K562 (cell line): ENCODE measurements around the gene HCRT. TPM values are rescaled to one million over a fixed set of nuclear protein-coding genes. Genes with fewer than 3 reads are reported as not detected.

Source experiments
- ATAC-seq: fragments of 200-7000 bp; cut with Tn5 transposase; 3 replicates; pipeline ENCODE4 v1.9.1; 2020; ENCODE audit warnings: moderate library complexity
- BruUV-seq: library from RNA; stranded (reverse); fragments of 400-500 nt; replicated peaks from 2 replicates; lab custom pipeline; 2021; lab: Mats Ljungman, UMichigan
- CTCF ChIA-PET: fragments of 300-600 bp; formaldehyde crosslinking; extraction: SDS; loops from one replicate; lab custom pipeline; 2021; ENCODE audit warnings: low intra/inter-chr PET ratio; lab: Yijun Ruan, JAX
- POLR2A ChIA-PET: fragments of 300-600, 350-650 bp; sonication (Branson Sonifier 250); formaldehyde crosslinking; extraction: SDS; loops from one replicate; lab custom pipeline; 2021; ENCODE audit warnings: antibody characterized with exemption, inconsistent platforms; lab: Yijun Ruan, JAX
- DNase-seq, 4 experiments: peaks; one replicate each; pipeline versions ENCODE4 v3.0.0 to v3.0.0-alpha.2; 2011 to 2018; ENCODE audit warnings: low spot score in 3 of 4, mixed read lengths in 3 of 4; ENCODE audit errors: extremely low read depth in 1 of 4
- FAIRE-seq: peaks from 2 replicates; lab custom pipeline; 2011; peaks lifted over from hg19 to GRCh38; lab: Jason Lieb, UNC
- H2AFZ ChIP-seq: 2 replicates; pipeline ENCODE4 v1.6.0; 2011; ENCODE audit warnings: low read depth, low read length, control low read depth, inconsistent platforms
- H3K27ac ChIP-seq: fragments of 200-600 bp; 3 replicates; pipeline ENCODE4 v1.8.0; 2011; ENCODE audit warnings: low read depth, mild to moderate bottlenecking, control low read depth, inconsistent platforms, low read length, moderate library complexity, mixed read lengths; ENCODE audit errors: extremely low read depth
- H3K27me3 ChIP-seq, 2 experiments: fragments of 300-600 bp in 1 of 2; 2 replicates in 1 of 2; 3 replicates in 1 of 2; pipeline versions ENCODE4 v1.6.0 to v1.8.0; 2011; ENCODE audit warnings: inconsistent platforms in 2 of 2, low read length in 2 of 2, mild to moderate bottlenecking in 1 of 2, mixed read lengths in 1 of 2, moderate library complexity in 1 of 2; ENCODE audit not compliant: control insufficient read depth in 2 of 2, insufficient read depth in 2 of 2
- H3K36me3 ChIP-seq: fragments of 300-600 bp; 3 replicates; pipeline ENCODE4 v1.8.0; 2011; ENCODE audit warnings: mild to moderate bottlenecking, low read length, inconsistent platforms; ENCODE audit not compliant: control insufficient read depth, insufficient read depth
- H3K4me1 ChIP-seq, 2 experiments: fragments of 200-600 bp in 1 of 2; replicated peaks in 1 of 2; 2 replicates in 1 of 2; 3 replicates in 1 of 2; pipeline versions ENCODE4 v1.5.1 to v1.8.0; 2011; ENCODE audit warnings: inconsistent platforms in 2 of 2, low read length in 2 of 2, mild to moderate bottlenecking in 1 of 2, mixed read lengths in 1 of 2, moderate library complexity in 1 of 2; ENCODE audit not compliant: control insufficient read depth in 2 of 2, insufficient read depth in 2 of 2
- H3K4me2 ChIP-seq: 2 replicates; pipeline ENCODE4 v1.6.1; 2011; ENCODE audit warnings: low read length, control low read depth, inconsistent platforms, mixed read lengths; ENCODE audit not compliant: insufficient read depth
- H3K4me3 ChIP-seq: fragments of 200-600 bp; sonication (generic), shearing (Covaris generic); 2 replicates; pipeline ENCODE4 v1.5.1; 2016; ENCODE audit warnings: control low read depth, inconsistent platforms
- H3K79me2 ChIP-seq: fragments of 200-600 bp; 3 replicates; pipeline ENCODE4 v1.8.0; 2011; ENCODE audit warnings: low read length, inconsistent platforms; ENCODE audit not compliant: control insufficient read depth, insufficient read depth
- H3K9ac ChIP-seq, 2 experiments: 2 replicates each; pipeline versions ENCODE4 v1.6.0 to v1.6.1; 2011; ENCODE audit warnings: low read depth in 2 of 2, low read length in 2 of 2, control low read depth in 1 of 2, inconsistent platforms in 1 of 2, mild to moderate bottlenecking in 1 of 2, mixed read lengths in 1 of 2; ENCODE audit not compliant: insufficient read depth in 1 of 2
- H3K9me1 ChIP-seq: one replicate; pipeline ENCODE4 v1.6.0; 2011; ENCODE audit warnings: inconsistent platforms, mild to moderate bottlenecking, low read length, moderate library complexity; ENCODE audit not compliant: control insufficient read depth, insufficient read depth
- H3K9me3 ChIP-seq: replicated peaks from 2 replicates; pipeline ENCODE4 v1.5.1; 2011; ENCODE audit warnings: low read depth, low read length, inconsistent platforms; ENCODE audit not compliant: control insufficient read depth, insufficient read depth
- H4K20me1 ChIP-seq: replicated peaks from 2 replicates; pipeline ENCODE4 v1.6.1; 2011; ENCODE audit warnings: low read length, inconsistent platforms, mixed read lengths; ENCODE audit not compliant: control insufficient read depth, insufficient read depth
- CHCHD3 ChIP-seq: fragments of 250-450 bp; sonication (Bioruptor Pico); IDR thresholded peaks from 2 replicates; pipeline ENCODE4 v2.1.2; 2022; ENCODE audit warnings: mild to moderate bottlenecking
- CREB1 ChIP-seq, 2 experiments: sonication (generic) in 1 of 2; formaldehyde crosslinking in 1 of 2; IDR thresholded peaks; 2 replicates each; pipeline versions ENCODE4 v1.6.1 to v1.8.0; 2012 to 2022; ENCODE audit warnings: inconsistent platforms in 1 of 2, mild to moderate bottlenecking in 1 of 2, missing genetic modification reagents in 1 of 2, moderate library complexity in 1 of 2
- CSDE1 ChIP-seq, 2 experiments: fragments of 450-650 bp; IDR thresholded peaks; 2 replicates each; pipeline ENCODE4 v1.6.1; 2016; ENCODE audit warnings: mild to moderate bottlenecking in 1 of 2
- HEY1 ChIP-seq: fragments of 250-450 bp; sonication (Bioruptor Pico); IDR thresholded peaks from 2 replicates; pipeline ENCODE4 v1.5.0; 2020; ENCODE audit warnings: mild to moderate bottlenecking, moderate library complexity, borderline replicate concordance
- HMG20B ChIP-seq: fragments of 250-450 bp; sonication (Bioruptor Pico); IDR thresholded peaks from 2 replicates; pipeline ENCODE4 v1.5.0; 2021; ENCODE audit warnings: mild to moderate bottlenecking
- KDM4B ChIP-seq, 2 experiments: fragments of 450-650 bp in 1 of 2; sonication (generic) in 1 of 2; IDR thresholded peaks; 2 replicates each; pipeline ENCODE4 v1.6.1; 2016 to 2017; ENCODE audit warnings: borderline replicate concordance in 2 of 2, antibody characterized with exemption in 1 of 2, low read depth in 1 of 2, mild to moderate bottlenecking in 1 of 2
- KDM5B ChIP-seq: fragments of 200-600 bp; sonication (generic); IDR thresholded peaks from 2 replicates; pipeline ENCODE4 v1.6.1; 2012; ENCODE audit warnings: low read depth, mild to moderate bottlenecking, moderate library complexity, low read length, control low read depth, inconsistent platforms; ENCODE audit not compliant: insufficient replicate concordance
- MAFG ChIP-seq: fragments of 450-650 bp; conservative IDR thresholded peaks from 2 replicates; pipeline ENCODE4 v1.6.1; 2016; ENCODE audit warnings: missing genetic modification characterization, missing compliant biosample characterization
- MCM2 ChIP-seq: fragments of 450-650 bp; IDR thresholded peaks from 2 replicates; pipeline ENCODE4 v1.6.1; 2017; ENCODE audit warnings: low read depth, mild to moderate bottlenecking
- NBN ChIP-seq: fragments of 450-650 bp; IDR thresholded peaks from 2 replicates; pipeline ENCODE4 v1.6.1; 2016; ENCODE audit warnings: low read depth, mild to moderate bottlenecking
- NCOA4 ChIP-seq: fragments of 450-650 bp; IDR thresholded peaks from 2 replicates; pipeline ENCODE4 v1.6.1; 2018; ENCODE audit warnings: mild to moderate bottlenecking; ENCODE audit not compliant: partially characterized antibody
- SIX5 ChIP-seq, 2 experiments: IDR thresholded peaks; 2 replicates each; pipeline ENCODE4 v1.6.1; 2011; ENCODE audit warnings: low read length in 2 of 2, borderline replicate concordance in 1 of 2, low read depth in 1 of 2, mild to moderate bottlenecking in 1 of 2, moderate library complexity in 1 of 2; ENCODE audit not compliant: insufficient read depth in 1 of 2
- SMARCC2 ChIP-seq: fragments of 450-650 bp; IDR thresholded peaks from 2 replicates; pipeline ENCODE4 v1.6.1; 2017; ENCODE audit warnings: antibody characterized with exemption, moderate library complexity, mild to moderate bottlenecking, low read depth
- TEAD4 ChIP-seq, 2 experiments: sonication (generic) in 1 of 2; formaldehyde crosslinking in 1 of 2; IDR thresholded peaks; 2 replicates each; pipeline versions ENCODE4 v1.6.1 to v1.8.0; 2012 to 2022; ENCODE audit warnings: borderline replicate concordance in 1 of 2, inconsistent platforms in 1 of 2, low read length in 1 of 2, mild to moderate bottlenecking in 1 of 2, missing genetic modification reagents in 1 of 2
- WHSC1 ChIP-seq: IDR thresholded peaks from one replicate; pipeline ENCODE4 v1.6.1; 2012; ENCODE audit warnings: low read length, control low read depth, inconsistent platforms
- ZFP30 ChIP-seq: fragments of 250-450 bp; sonication (Bioruptor Pico); IDR thresholded peaks from 2 replicates; pipeline ENCODE4 v1.8.0; 2022; ENCODE audit warnings: moderate library complexity, mild to moderate bottlenecking, inconsistent platforms, borderline replicate concordance
- ZNF184 ChIP-seq: sonication (generic); formaldehyde crosslinking; IDR thresholded peaks from 2 replicates; pipeline ENCODE4 v1.5.0; 2020; ENCODE audit warnings: missing genetic modification reagents
- ZNF586 ChIP-seq: fragments of 450-650 bp; formaldehyde crosslinking; conservative IDR thresholded peaks from 2 replicates; pipeline ENCODE4 v1.4.0; 2020; ENCODE audit warnings: mild to moderate bottlenecking, moderate library complexity
- WGBS: fragments of 100-300 bp; shearing (Covaris generic); methylation state at CpG from one replicate; pipeline ENCODE4 v1.1.6; 2016; ENCODE audit warnings: low coverage, mixed read lengths; ENCODE audit not compliant: insufficient coverage; ENCODE audit errors: missing lambda C conversion rate; 5-methylcytosine and 5-hydroxymethylcytosine counted together
- in situ Hi-C: fragments of 300-500 bp; cut with MboI; formaldehyde crosslinking; loops from 4 replicates; pipeline ENCODE4 v1.15.0; 2018; ENCODE audit warnings: inconsistent platforms, mixed read lengths
- intact Hi-C: fragments of 100-400 bp; cut with micrococcal nuclease; formaldehyde crosslinking; loops from 2 replicates; pipeline ENCODE4 v1.14.2; 2022
- polyA plus RNA-seq, 8 experiments: library from polyadenylated mRNA; depleted of rRNA in 4 of 8; stranded (reverse) in 5 of 8; unstranded in 3 of 8; fragments of >200 nt; fragmentation: Nextera tagmentation in 2 of 8; fragmentation: Illumina TruSeq in 1 of 8; extraction: Ambion mirVana in 2 of 8; extraction: Trizol in 1 of 8; gene quantifications; 2 replicates each; pipeline versions ENCODE4 v1.2.1 to v1.2.3, GENCODE V29; 2011 to 2014; ENCODE audit warnings: inconsistent platforms in 1 of 8, missing spikeins in 1 of 8
- total RNA-seq, 7 experiments: library from RNA; depleted of rRNA in 6 of 7; stranded (reverse); fragments of >200 nt in 6 of 7; fragmentation: Illumina TruSeq in 2 of 7; extraction: Trizol in 2 of 7; gene quantifications; 2 replicates each; pipeline versions ENCODE4 v1.2.1 to v1.2.3, GENCODE V29; 2011 to 2021; ENCODE audit warnings: low replicate concordance in 1 of 7

The HCRT gene
- total and polyA plus RNA-seq, 9 of the 15 experiments (the other 6 are each of a cell fraction or from before 2014, with no cell fraction given): not detected

- Histone ChIP-seq H3K4me3 (no peak overlapping the region), H3K4me1 (0 out of 5 replicates have a peak, but pooled peaks cover 0 to 4% of the 10 kb centered on the region in 2 experiments), H3K79me2 (peaks cover 71% of the 10 kb centered on the region), H3K27me3 (no peaks in the 10 kb centered on the region), H3K9ac (no peak overlapping the region), H3K36me3 (peaks cover 71% of the 10 kb centered on the region; the same call in 2 of the 3 replicates), H4K20me1 (peaks cover 14% of the 10 kb centered on the region; the same call in 1 of the 2 replicates), H3K4me2 (no peak overlapping the region), H3K9me3 (no peaks in the 10 kb centered on the region), H3K9me1 (no peaks in the 10 kb centered on the region), H3K27ac (no peak overlapping the region), H2AFZ (no peak overlapping the region)
- CTCF ChIA-PET: no interaction called here
- POLR2A ChIA-PET: no interaction called here
- ATAC-seq: no peak
- intact Hi-C loops: no loop called here
- TF ChIP-seq MCM2: no peak
- no peak for TF ChIP-seq KDM4B (IDR thresholded peaks at IDR 0.05; ENCODE audit: borderline replicate concordance in 2 of 2, low read depth in 1 of 2)
- TF ChIP-seq TEAD4 (IDR thresholded peaks at IDR 0.05; ENCODE audit: low read length): no peak
- no peak for TF ChIP-seq TEAD4 (CRISPR knock-in tag; IDR thresholded peaks at IDR 0.05; ENCODE audit: borderline replicate concordance)
- no peak for TF ChIP-seq ZNF586
- TF ChIP-seq ZFP30 (CRISPR knock-in tag): no peak
- TF ChIP-seq HEY1 (CRISPR knock-in tag): no peak
- TF ChIP-seq NCOA4: no peak
- TF ChIP-seq WHSC1: no peak
- TF ChIP-seq SMARCC2: no peak
- TF ChIP-seq NBN: no peak
- no peak for TF ChIP-seq CSDE1 (IDR thresholded peaks at IDR 0.05)
- TF ChIP-seq KDM5B: no peak
- TF ChIP-seq ZNF184 (CRISPR knock-in tag): no peak
- TF ChIP-seq MAFG (tag): no peak
- TF ChIP-seq HMG20B (CRISPR knock-in tag): no peak
- TF ChIP-seq SIX5 (IDR thresholded peaks at IDR 0.05; ENCODE audit: borderline replicate concordance in 1 of 2, insufficient read depth in 1 of 2, low read depth in 1 of 2, low read length in 2 of 2): no peak
- TF ChIP-seq CREB1 (IDR thresholded peaks at IDR 0.05): no peak
- no peak for TF ChIP-seq CREB1 (CRISPR knock-in tag; IDR thresholded peaks at IDR 0.05)
- TF ChIP-seq CHCHD3 (CRISPR knock-in tag): no peak
- BruUV-seq: no TSS peak
- 88% methylated on average over 8 of the region's 8 CpGs for WGBS
- no peak for DNase-seq
- FAIRE-seq: no peak
- in situ Hi-C loops: no loop called here
Observed at GRCh38 chr17:42141382-42141781, 43.9 kb downstream of the HCRT start.
